Central memory CD8-positive, alpha-beta T cell (primary cell): ENCODE results near the gene ACTR2.

Experiments used
- ATAC-seq: fragments of 150-1000 bp; cut with Tn5 transposase; replicated peaks from 2 replicates; pipeline ENCODE4 v1.10.0; 2022; ENCODE audit warnings: mild to moderate bottlenecking, moderate FRiP score, moderate number of reproducible peaks; ENCODE audit not compliant: poor library complexity, severe bottlenecking; ENCODE audit errors: extremely low read depth
- DNase-seq, 2 donors: peaks; one replicate each; pipeline ENCODE4 v3.0.0; 2021; ENCODE audit warnings: low spot score in 2 of 2
- H3K27ac Mint-ChIP-seq: one replicate; pipeline ENCODE4 v1.8.0; 2022; ENCODE audit warnings: low read depth, mild to moderate bottlenecking, moderate library complexity, mixed read lengths
- H3K27me3 Mint-ChIP-seq: one replicate; pipeline ENCODE4 v1.8.0; 2022; ENCODE audit warnings: mixed read lengths
- H3K36me3 Mint-ChIP-seq: one replicate; pipeline ENCODE4 v1.8.0; 2022; ENCODE audit warnings: mild to moderate bottlenecking, moderate library complexity, mixed read lengths; ENCODE audit not compliant: insufficient read depth
- H3K4me1 Mint-ChIP-seq: one replicate; pipeline ENCODE4 v1.8.0; 2022; ENCODE audit warnings: mixed read lengths
- H3K4me3 Mint-ChIP-seq: one replicate; pipeline ENCODE4 v1.8.0; 2022; ENCODE audit warnings: mild to moderate bottlenecking, moderate library complexity, mixed read lengths
- H3K9me3 Mint-ChIP-seq: one replicate; pipeline ENCODE4 v1.8.0; 2022; ENCODE audit warnings: mixed read lengths

The ACTR2 gene

DNA sequence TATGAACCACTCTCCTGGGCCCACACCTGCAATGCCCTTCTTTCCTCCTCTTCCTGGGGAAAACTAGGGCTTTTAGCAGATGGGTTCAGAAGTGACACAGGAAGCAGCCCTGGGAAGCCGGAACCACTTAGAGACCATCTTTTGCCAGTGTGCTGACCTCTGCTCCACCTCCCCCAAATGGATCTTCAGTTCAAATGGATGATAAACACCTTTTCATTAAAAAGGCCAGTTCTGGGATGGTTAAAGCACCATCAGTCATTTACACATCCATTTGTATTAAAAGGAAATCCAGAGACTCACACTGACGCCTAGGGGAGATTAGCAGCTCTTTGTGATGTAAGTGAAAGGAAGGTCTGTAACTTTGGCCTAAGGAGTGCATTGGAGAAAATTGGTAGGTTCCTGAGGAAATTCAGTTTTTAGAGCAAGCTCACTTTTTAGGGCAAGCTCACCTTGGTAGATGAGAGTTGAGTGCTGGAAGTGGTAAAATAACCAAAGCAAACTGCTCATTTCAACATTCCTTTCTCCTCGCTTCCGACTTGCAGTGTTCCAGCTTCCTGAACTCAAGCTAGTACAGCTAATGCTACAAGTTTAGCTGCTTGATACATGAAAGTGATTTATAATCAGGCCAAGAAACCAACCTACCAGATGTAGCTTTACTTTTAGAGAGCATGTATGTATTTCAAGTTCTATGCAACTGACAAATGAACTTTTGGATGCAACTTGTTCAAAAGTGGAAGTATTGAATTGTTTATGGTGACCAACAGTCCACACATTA is 47.7 kb downstream of the ACTR2 start:
- ATAC-seq (no peak), DNase-seq (no peak)
- no peak overlapping the region for H3K4me3 Mint-ChIP-seq
- H3K27ac Mint-ChIP-seq: no peak overlapping the region
- peaks cover 27% of the 10 kb centered on the region for H3K36me3 Mint-ChIP-seq
- H3K9me3 Mint-ChIP-seq: no peaks in the 10 kb centered on the region
- peaks cover 12% of the 10 kb centered on the region for H3K4me1 Mint-ChIP-seq
- H3K27me3 Mint-ChIP-seq: no peaks in the 10 kb centered on the region

DNA sequence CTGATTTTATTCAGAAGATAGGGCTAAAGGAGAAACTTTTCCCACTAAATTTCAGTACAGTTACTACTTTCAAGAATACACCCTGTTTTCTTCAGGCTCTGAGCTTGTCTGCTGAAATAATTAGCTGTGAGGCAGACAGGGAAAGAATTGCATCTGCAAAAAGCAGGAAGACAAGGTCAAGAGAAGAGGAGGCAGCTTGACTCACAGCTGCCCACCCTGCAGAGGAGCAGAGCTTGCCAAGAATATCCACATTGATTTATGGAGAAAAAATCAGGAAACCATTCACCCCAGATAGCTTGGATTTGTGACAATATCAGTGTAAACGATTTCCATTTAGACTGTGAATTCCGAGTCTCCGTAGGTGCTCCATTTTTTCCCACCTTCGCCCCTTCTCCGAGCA is 49.0 kb downstream of the ACTR2 start:
- no peak for ATAC-seq
- DNase-seq: no peak
- no peak overlapping the region for H3K4me3 Mint-ChIP-seq
- H3K27me3 Mint-ChIP-seq: no peaks in the 10 kb centered on the region
- H3K36me3 Mint-ChIP-seq: peaks cover 21% of the 10 kb centered on the region
- no peak overlapping the region for H3K27ac Mint-ChIP-seq
- H3K4me1 Mint-ChIP-seq: peaks cover 12% of the 10 kb centered on the region
- H3K9me3 Mint-ChIP-seq: no peaks in the 10 kb centered on the region

DNA sequence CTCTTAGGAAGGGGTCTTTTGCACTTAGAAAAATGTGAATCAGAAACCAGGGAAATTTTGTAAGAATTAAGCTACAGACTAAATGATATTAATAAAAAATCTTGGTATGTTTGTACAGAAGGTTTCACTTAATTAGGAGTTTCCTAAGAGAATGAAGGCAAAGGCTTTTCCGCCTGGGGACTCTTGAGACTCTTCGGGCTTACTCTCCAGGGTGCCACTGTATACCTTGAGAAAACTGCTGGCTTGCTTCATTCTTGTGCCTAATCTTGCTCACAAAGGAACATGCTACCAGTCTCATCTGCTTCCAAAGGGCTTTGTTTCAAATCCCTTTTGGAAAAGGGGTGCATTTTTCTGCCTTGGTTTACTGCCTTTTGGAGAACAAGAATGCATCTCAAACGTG is 49.5 kb downstream of the ACTR2 start:
- Mint-ChIP-seq H3K27me3 (no peaks in the 10 kb centered on the region), H3K36me3 (peaks cover 17% of the 10 kb centered on the region), H3K9me3 (no peaks in the 10 kb centered on the region), H3K4me1 (peaks cover 12% of the 10 kb centered on the region), H3K27ac (no peak overlapping the region), H3K4me3 (no peak overlapping the region)
- ATAC-seq (no peak), DNase-seq (no peak)

- H3K4me3 Mint-ChIP-seq: no peak overlapping the region
- H3K27me3 Mint-ChIP-seq: no peaks in the 10 kb centered on the region
- H3K4me1 Mint-ChIP-seq: peaks cover 12% of the 10 kb centered on the region
- H3K9me3 Mint-ChIP-seq: no peaks in the 10 kb centered on the region
- H3K36me3 Mint-ChIP-seq: peaks cover 11% of the 10 kb centered on the region
- H3K27ac Mint-ChIP-seq: no peak overlapping the region
- no peak for DNase-seq
- no peak for ATAC-seq
Observed at GRCh38 chr2:65277791-65278483, 50.3 kb downstream of the ACTR2 start.

- ATAC-seq (no peak), DNase-seq (no peak)
- peaks cover 8% of the 10 kb centered on the region for H3K36me3 Mint-ChIP-seq
- no peak overlapping the region for H3K27ac Mint-ChIP-seq
- peaks cover 12% of the 10 kb centered on the region for H3K4me1 Mint-ChIP-seq
- no peak overlapping the region for H3K4me3 Mint-ChIP-seq
- H3K27me3 Mint-ChIP-seq: no peaks in the 10 kb centered on the region
- H3K9me3 Mint-ChIP-seq: no peaks in the 10 kb centered on the region
Observed at GRCh38 chr2:65278531-65278981, 50.9 kb downstream of the ACTR2 start.

- Mint-ChIP-seq H3K27me3 (no peaks in the 10 kb centered on the region), H3K4me3 (no peak overlapping the region), H3K36me3 (peaks cover 4% of the 10 kb centered on the region), H3K9me3 (no peaks in the 10 kb centered on the region), H3K4me1 (peaks cover 12% of the 10 kb centered on the region), H3K27ac (no peak overlapping the region)
- no peak for ATAC-seq
- DNase-seq: no peak
Observed at GRCh38 chr2:65279756-65280155, 52.1 kb downstream of the ACTR2 start.

- ATAC-seq: no peak
- no peaks in the 10 kb centered on the region for H3K27me3 Mint-ChIP-seq
- DNase-seq: no peak
Observed at GRCh38 chr2:65281627-65282351, 54.2 kb downstream of the ACTR2 start.

GRCh38 chr2:65282477-65283053 is 54.9 kb downstream of the ACTR2 start:
- ATAC-seq (no peak), DNase-seq (no peak)
- no peaks in the 10 kb centered on the region for H3K27me3 Mint-ChIP-seq
- no peak overlapping the region for H3K4me3 Mint-ChIP-seq
- H3K9me3 Mint-ChIP-seq: no peaks in the 10 kb centered on the region
- no peak overlapping the region for H3K27ac Mint-ChIP-seq
- no peaks in the 10 kb centered on the region for H3K36me3 Mint-ChIP-seq
- peaks cover 12% of the 10 kb centered on the region for H3K4me1 Mint-ChIP-seq

More at GRCh38 chr2:65281627-65282351, 54.2 kb downstream of the ACTR2 start:
- H3K4me1 Mint-ChIP-seq: peaks cover 12% of the 10 kb centered on the region
- no peak overlapping the region for H3K4me3 Mint-ChIP-seq
- H3K9me3 Mint-ChIP-seq: no peaks in the 10 kb centered on the region
- no peaks in the 10 kb centered on the region for H3K36me3 Mint-ChIP-seq
- H3K27ac Mint-ChIP-seq: no peak overlapping the region

GRCh38 chr2:65287364-65287763 is 59.7 kb downstream of the ACTR2 start:
- ATAC-seq (no peak), DNase-seq (no peak)
- H3K27me3 Mint-ChIP-seq: no peaks in the 10 kb centered on the region
- no peak overlapping the region for H3K4me3 Mint-ChIP-seq
- H3K36me3 Mint-ChIP-seq: no peaks in the 10 kb centered on the region
- H3K9me3 Mint-ChIP-seq: no peaks in the 10 kb centered on the region
- H3K27ac Mint-ChIP-seq: no peak overlapping the region
- no peaks in the 10 kb centered on the region for H3K4me1 Mint-ChIP-seq

- no peaks in the 10 kb centered on the region for H3K9me3 Mint-ChIP-seq
Observed at GRCh38 chr2:65291216-65292105, 63.8 kb downstream of the ACTR2 start.

GRCh38 chr2:65292106-65292400 is 64.4 kb downstream of the ACTR2 start:
- Mint-ChIP-seq H3K4me1 (no peaks in the 10 kb centered on the region), H3K27me3 (peaks cover 13% of the 10 kb centered on the region), H3K36me3 (no peaks in the 10 kb centered on the region), H3K27ac (no peak overlapping the region), H3K9me3 (no peaks in the 10 kb centered on the region), H3K4me3 (no peak overlapping the region)
- DNase-seq (no peak), ATAC-seq (no peak)

More at GRCh38 chr2:65291216-65292105, 63.8 kb downstream of the ACTR2 start:
- H3K27me3 Mint-ChIP-seq: peaks cover 13% of the 10 kb centered on the region
- no peak overlapping the region for H3K27ac Mint-ChIP-seq
- ATAC-seq (no peak), DNase-seq (no peak)
- H3K4me3 Mint-ChIP-seq: no peak overlapping the region
- H3K4me1 Mint-ChIP-seq: no peaks in the 10 kb centered on the region
- H3K36me3 Mint-ChIP-seq: no peaks in the 10 kb centered on the region
